NCI-H1417 treated with DMSO at 0.1 percent for 48 hours (cell line): ENCODE results near the gene PHRF1.

Experiments used
- DNase-seq: peaks from one replicate; lab custom pipeline; 2025; lab: John Stamatoyannopoulos, UW

PHRF1 gene, protein sequence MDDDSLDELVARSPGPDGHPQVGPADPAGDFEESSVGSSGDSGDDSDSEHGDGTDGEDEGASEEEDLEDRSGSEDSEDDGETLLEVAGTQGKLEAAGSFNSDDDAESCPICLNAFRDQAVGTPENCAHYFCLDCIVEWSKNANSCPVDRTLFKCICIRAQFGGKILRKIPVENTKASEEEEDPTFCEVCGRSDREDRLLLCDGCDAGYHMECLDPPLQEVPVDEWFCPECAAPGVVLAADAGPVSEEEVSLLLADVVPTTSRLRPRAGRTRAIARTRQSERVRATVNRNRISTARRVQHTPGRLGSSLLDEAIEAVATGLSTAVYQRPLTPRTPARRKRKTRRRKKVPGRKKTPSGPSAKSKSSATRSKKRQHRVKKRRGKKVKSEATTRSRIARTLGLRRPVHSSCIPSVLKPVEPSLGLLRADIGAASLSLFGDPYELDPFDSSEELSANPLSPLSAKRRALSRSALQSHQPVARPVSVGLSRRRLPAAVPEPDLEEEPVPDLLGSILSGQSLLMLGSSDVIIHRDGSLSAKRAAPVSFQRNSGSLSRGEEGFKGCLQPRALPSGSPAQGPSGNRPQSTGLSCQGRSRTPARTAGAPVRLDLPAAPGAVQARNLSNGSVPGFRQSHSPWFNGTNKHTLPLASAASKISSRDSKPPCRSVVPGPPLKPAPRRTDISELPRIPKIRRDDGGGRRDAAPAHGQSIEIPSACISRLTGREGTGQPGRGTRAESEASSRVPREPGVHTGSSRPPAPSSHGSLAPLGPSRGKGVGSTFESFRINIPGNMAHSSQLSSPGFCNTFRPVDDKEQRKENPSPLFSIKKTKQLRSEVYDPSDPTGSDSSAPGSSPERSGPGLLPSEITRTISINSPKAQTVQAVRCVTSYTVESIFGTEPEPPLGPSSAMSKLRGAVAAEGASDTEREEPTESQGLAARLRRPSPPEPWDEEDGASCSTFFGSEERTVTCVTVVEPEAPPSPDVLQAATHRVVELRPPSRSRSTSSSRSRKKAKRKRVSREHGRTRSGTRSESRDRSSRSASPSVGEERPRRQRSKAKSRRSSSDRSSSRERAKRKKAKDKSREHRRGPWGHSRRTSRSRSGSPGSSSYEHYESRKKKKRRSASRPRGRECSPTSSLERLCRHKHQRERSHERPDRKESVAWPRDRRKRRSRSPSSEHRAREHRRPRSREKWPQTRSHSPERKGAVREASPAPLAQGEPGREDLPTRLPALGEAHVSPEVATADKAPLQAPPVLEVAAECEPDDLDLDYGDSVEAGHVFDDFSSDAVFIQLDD (N-terminal part only)

DNA sequence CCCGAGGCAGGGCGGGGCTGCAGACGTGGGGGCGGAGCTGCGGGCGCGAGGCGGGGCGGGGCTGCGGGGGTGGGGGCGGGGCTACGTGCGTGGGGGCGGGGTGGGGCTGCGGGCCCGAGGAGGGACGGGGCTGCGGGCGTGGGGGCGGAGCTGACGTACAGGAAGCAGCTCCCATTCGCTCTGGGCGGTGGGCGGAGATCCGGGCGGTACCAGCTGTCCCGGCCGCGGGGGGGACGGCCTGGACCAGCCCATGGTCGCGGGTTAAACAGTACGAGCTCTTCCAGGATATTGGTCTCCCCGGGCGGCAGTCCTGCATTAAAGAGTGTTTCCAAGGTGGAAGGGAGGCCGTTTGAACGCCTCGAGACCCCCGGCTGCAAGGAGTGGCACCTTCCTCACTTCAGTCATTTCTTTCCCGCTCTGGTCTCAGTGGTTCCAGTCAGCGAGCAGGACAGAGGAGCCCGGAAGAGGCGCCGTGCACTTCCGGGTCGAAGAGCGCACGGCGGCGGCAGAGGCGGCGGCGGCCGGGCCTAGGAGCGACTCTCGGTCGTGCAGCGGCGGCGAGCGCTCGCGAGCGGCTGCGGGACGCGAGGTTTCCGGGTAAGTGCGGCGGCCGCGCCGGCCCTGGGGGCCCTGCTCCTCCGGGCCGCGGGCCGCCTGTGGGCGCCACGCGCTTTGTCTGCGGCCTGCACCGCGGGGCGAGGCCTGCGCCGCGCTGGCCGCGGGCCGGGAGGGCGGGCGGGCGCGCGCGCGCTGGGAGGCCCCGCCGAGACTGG, at the start of gene PHRF1:
Gene PHRF1, plus strand, starts transcription at position 475 of the 773 bp plus-strand sequence. CDS start 5,043 bp downstream, outside the sequence.
- peak; percentile 77 for DNase-seq

GRCh38 chr11:528166-528814, 48.0 kb upstream of the PHRF1 start:
- DNase-seq: no peak

GRCh38 chr11:528815-529727, 47.2 kb upstream of the PHRF1 start:
- no peak for DNase-seq

- DNase-seq: no peak
These were observed 46.4 kb upstream of the PHRF1 start for GRCh38 chr11:529728-530411.

GRCh38 chr11:530960-531831, 45.1 kb upstream of the PHRF1 start:
- DNase-seq: no peak

DNA sequence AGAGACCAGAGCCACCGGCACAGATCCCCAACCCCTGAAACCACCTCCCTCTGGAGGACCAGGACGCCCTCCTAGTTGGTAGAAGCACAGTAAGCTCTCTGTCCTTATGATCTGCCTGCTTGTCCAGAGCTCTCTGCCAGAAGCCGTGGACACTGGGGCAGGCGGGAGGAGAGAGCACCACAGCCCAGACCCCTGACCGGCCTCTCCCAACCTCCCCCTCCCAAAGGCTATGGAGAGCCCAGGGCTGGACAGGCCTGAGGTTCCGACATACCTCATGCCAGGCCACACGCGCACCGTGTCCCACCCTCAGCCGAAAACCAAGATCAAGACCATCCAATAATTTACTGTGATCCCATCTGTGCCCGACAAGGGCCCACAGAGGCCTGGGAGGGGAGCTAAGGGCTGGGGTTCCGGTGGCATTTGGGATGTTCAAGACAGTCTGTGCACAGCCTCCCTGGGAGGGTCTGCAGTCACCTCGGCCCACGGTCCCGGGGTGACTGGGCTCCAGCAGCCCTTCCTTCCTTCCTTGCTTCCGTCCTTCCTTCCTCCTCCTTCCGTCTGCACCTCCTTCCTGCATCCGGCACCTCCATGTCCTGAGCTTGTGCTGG, 44.2 kb upstream of the PHRF1 start:
- DNase-seq: no peak

- no peak for DNase-seq
These were observed 43.7 kb upstream of the PHRF1 start for GRCh38 chr11:532527-532985.

DNA sequence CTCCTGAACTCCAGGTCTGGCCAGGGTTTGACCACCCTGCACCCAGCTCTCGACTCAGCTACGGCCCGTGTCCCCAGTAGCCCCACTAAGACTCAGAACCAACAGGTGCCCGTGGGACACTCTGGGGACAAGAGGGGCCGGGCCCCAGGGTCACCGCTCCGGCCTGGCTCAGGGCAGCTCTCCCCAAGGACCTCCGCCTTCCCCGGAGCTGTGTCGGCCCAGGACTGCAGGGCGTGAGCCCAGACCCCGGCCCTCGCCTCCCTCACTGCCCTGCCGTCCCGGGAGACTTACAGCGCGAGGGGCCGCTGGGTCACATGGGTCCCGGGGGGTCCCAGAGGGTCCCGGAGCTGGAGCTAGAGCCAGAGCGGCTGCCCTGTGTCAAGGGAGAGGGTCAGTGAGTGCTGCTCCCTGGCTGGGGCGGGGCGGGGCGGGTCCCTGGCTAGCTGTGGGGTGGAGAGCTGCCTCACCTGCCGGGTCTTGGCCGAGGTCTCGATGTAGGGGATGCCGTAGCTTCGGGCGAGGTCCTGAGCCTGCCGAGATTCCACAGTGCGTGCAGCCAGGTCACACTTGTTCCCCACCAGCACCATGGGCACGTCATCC, 43.2 kb upstream of the PHRF1 start:
- no peak for DNase-seq

GRCh38 chr11:533586-534395, 42.5 kb upstream of the PHRF1 start:
- no peak for DNase-seq

DNA sequence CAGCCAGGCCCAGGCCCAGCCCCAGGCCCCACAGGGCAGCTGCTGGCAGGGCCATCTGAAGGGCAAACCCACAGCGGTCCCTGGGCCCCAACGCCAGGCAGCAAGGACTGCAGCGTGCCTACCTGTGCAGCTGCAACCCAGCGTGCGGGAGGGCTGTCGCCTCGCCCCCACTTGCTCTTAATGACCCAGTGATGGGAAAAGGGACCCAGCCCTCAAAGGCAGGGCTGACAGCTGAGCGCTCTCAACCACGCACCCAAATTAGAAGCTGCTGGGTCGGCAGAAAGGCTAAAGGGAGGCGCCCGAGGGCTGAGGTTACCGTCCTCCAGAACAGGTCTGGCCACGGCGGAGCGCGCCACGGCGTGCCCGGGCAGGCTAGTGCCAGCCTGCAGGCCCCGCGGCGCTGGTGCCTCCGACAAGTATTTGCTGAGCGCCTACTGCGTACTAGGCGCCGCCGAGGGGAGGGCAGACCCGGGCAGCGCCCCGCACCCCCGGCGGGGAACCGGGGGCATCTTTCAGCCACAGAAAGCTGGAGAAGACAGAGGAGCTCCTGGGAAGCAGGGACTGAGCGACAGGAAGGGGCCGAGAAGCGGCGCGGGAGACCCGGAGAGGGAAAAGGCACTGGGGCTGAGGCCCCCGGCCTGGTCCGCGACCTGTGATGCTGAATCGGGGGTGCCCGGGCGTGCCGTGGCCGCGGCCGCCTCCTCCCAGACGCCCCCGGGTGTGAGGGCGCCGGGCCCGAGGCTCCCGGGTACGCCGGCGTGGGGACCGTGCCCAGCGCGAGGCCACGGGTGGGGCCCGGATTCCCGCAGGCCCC, 41.7 kb upstream of the PHRF1 start:
- DNase-seq: no peak

DNA sequence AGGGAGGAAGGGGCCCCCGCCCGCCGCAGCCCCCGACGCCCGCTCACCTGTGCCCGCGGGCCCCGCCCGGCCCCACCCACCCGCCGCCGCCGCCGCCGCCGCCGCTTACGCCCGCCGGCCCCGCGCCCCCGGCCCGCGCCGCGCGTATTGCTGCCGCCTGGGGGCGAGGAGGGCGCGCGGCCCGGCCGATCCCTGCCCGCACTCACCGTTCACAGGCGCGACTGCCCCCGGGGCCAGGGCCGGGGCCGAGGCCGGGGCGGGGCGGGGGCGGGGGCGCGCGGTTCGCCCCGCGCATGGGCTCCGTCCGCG, 41.1 kb upstream of the PHRF1 start:
- DNase-seq: no peak

DNA sequence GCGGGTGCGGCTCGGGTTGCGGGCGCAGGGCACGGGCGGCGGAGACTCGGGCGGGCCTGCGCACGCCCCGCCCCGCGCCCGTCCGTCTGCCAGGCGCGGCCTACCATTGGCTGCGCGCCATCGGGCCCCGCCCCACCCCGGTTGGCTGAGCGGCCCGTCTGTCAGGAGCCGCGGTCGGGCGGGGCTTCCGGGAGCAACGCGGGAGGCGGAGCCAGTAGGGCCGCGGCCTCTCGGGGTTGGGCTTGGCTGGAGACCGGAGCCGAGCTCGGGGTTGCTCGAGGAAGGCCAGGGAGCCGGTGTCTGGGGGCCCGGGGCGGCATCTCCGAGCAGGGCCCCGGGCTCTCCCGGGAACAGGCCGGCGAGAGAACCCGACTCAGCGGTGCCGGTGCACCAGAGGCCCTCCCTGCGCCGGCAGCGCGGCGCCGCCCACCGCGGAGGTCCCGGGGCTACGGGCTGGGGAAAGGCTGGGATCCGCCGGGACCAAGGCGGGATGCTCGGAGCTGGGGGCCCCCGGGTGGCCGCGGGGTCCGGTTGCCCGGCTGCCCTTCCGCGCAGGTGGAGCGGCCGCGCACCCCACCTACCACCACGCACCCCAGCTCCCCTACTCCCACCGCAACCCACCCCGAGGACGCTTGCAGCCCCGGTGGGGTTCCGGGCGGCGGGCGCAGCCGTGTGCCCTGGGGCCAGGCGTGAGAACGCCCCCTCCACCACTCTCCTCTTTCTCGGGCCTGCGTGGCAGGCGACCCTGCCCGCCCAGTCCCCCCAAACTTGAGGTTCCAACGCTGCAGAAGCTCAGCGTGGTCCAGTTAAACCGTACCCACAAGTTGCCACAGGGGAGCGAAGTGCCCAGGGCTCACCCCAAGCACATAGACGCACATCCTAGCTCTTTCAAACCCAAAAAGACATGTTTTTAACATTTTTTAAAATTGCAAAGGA, 40.5 kb upstream of the PHRF1 start, which contains the start of gene HRAS:
Gene HRAS, minus strand, starts transcription at position 58 of the 936 bp plus-strand sequence.
- DNase-seq: peak; percentile 70

DNA sequence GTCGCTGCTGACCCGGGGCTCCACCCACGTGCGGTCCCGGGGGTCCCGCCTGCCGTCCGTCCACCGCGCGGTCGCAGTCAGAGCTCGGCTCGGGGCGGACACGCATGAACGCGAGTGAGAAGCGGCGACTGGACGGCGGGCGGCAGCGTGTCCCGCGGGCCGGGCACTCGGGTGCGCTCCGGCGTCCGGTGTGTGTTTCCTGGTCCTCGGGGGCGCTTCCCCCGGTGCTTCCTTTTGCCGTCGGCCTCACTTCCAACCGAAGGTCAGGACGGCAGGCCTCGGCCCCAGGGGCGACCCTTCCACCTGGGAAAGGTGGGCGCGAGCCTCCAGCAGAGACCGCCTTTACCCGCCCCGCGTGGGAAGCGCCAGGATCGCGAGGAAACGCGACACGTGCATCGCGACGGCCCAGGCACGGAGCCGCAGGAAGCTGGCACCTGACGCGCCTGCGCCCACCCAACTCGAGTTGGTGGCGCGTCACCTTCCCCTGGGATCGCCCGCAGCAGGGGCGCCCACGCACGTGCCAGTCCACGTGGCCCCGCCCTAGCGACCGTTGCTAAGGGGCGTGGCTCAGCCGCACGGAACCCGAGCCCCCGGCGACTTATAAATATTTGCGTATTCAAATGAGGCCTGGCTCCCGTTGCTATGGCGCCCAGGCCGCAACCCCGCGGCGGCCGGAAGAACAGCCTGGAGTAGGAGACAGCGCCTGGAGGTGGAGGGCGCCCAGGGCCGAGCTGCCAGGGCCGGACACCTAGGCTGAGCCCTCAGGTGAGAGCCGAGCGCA, 39.2 kb upstream of the PHRF1 start, which contains the start of gene LRRC56:
Gene LRRC56, plus strand, starts transcription at position 687 of the 781 bp plus-strand sequence. CDS start 3,158 bp downstream, outside the sequence.
- DNase-seq: peak; percentile 38
